Calu3 (cell line): Measurements from ENCODE around the gene MIEF1. TPM values are rescaled to one million over a fixed set of nuclear protein-coding genes. Genes with fewer than 3 reads are reported as not detected.

ENCODE experiments used
- BruUV-seq: library from RNA; stranded (reverse); fragments of 400-500 nt; replicated peaks from 2 replicates; lab custom pipeline; 2021; lab: Mats Ljungman, UMichigan
- CTCF ChIA-PET: fragments of 300-600 bp; sonication (Branson Sonifier 250); formaldehyde crosslinking; loops from one replicate; lab custom pipeline; 2022; ENCODE audit warnings: antibody characterized with exemption; lab: Charles Lee
- DNase-seq: peaks from one replicate; pipeline ENCODE4 v3.0.0; 2022
- H3K27ac Mint-ChIP-seq: one replicate; pipeline ENCODE4 v1.8.0; 2022; ENCODE audit warnings: mixed read lengths; ENCODE audit not compliant: unreplicated experiment
- H3K27me3 Mint-ChIP-seq: one replicate; pipeline ENCODE4 v1.8.0; 2022; ENCODE audit warnings: mixed read lengths; ENCODE audit not compliant: unreplicated experiment
- H3K36me3 Mint-ChIP-seq: one replicate; pipeline ENCODE4 v1.8.0; 2022; ENCODE audit warnings: mild to moderate bottlenecking, moderate library complexity, mixed read lengths; ENCODE audit not compliant: insufficient read depth, unreplicated experiment
- H3K4me1 Mint-ChIP-seq: one replicate; pipeline ENCODE4 v1.8.0; 2022; ENCODE audit warnings: mild to moderate bottlenecking, low read depth, mixed read lengths; ENCODE audit not compliant: unreplicated experiment
- H3K4me3 Mint-ChIP-seq: one replicate; pipeline ENCODE4 v1.8.0; 2022; ENCODE audit warnings: mild to moderate bottlenecking, low read depth, moderate library complexity, mixed read lengths; ENCODE audit not compliant: unreplicated experiment
- H3K9me3 Mint-ChIP-seq: one replicate; pipeline ENCODE4 v1.8.0; 2022; ENCODE audit warnings: low read depth, mixed read lengths; ENCODE audit not compliant: unreplicated experiment
- intact Hi-C: fragments of 100-400 bp; cut with micrococcal nuclease; formaldehyde crosslinking; loops from one replicate; pipeline ENCODE4 v1.10.0; 2022; ENCODE audit not compliant: unreplicated experiment
- total RNA-seq: library from RNA; stranded (reverse); gene quantifications from 2 replicates; pipeline ENCODE4 v1.2.3, GENCODE V29; 2022
- TF ChIP-seq, protein P1 (sequence below): fragments of 200-600 bp; IDR thresholded peaks from one replicate; pipeline ENCODE4 v1.8.0; 2022; ENCODE audit warnings: antibody characterized with exemption; ENCODE audit not compliant: unreplicated experiment

MIEF1 gene
- total RNA-seq, 1 experiment from 2014 or later, result 39.2 TPM

DNA sequence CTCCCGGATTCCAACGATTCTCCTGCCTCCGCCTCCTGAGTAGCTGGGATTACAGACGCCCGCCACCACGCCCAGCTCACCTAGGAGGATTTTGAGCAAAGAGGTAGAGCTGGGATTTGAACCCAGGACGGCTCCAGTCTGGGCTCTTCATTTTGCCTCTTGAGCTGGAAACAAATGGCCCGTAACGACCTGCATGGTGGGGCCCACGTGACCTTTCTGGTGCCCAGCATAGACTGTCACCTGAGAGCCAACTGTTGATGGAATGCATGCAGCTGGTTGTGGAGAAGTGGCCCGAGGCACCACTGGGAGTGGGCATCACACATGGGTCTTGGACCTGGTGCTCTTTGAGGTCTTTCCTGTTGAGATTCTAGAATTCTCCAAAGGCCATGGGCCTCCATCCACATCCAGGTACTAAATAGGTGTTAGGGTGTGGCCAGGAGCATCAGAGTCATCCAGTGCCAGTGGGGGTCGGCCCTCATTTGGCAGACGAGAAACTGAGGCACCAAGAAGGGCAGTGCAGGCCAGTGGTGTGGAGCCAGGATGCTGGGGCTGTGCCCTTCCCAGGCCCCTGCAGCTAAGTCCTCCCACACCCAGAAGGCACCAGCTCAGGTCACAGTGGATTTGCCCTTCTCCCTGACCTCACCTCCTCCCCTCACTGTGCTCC lies 22.1 kb downstream of the MIEF1 start:
- Mint-ChIP-seq H3K4me1 (peaks cover 46% of the 10 kb centered on the region), H3K27me3 (no peaks in the 10 kb centered on the region), H3K27ac (peak overlapping the region; percentile 71), H3K4me3 (peak overlapping the region; percentile 37), H3K9me3 (no peaks in the 10 kb centered on the region), H3K36me3 (peaks cover 95% of the 10 kb centered on the region)
- DNase-seq, result no peak
- intact Hi-C loops, result loop anchor here (10.0 kb wide), 1 partner anchor 209 kb away; the partner anchor contains the start of gene RPL3
- no TSS peak for BruUV-seq
- CTCF ChIA-PET, result no interaction called here
- TF ChIP-seq, protein P1, sequence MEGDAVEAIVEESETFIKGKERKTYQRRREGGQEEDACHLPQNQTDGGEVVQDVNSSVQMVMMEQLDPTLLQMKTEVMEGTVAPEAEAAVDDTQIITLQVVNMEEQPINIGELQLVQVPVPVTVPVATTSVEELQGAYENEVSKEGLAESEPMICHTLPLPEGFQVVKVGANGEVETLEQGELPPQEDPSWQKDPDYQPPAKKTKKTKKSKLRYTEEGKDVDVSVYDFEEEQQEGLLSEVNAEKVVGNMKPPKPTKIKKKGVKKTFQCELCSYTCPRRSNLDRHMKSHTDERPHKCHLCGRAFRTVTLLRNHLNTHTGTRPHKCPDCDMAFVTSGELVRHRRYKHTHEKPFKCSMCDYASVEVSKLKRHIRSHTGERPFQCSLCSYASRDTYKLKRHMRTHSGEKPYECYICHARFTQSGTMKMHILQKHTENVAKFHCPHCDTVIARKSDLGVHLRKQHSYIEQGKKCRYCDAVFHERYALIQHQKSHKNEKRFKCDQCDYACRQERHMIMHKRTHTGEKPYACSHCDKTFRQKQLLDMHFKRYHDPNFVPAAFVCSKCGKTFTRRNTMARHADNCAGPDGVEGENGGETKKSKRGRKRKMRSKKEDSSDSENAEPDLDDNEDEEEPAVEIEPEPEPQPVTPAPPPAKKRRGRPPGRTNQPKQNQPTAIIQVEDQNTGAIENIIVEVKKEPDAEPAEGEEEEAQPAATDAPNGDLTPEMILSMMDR, result no peak

DNA sequence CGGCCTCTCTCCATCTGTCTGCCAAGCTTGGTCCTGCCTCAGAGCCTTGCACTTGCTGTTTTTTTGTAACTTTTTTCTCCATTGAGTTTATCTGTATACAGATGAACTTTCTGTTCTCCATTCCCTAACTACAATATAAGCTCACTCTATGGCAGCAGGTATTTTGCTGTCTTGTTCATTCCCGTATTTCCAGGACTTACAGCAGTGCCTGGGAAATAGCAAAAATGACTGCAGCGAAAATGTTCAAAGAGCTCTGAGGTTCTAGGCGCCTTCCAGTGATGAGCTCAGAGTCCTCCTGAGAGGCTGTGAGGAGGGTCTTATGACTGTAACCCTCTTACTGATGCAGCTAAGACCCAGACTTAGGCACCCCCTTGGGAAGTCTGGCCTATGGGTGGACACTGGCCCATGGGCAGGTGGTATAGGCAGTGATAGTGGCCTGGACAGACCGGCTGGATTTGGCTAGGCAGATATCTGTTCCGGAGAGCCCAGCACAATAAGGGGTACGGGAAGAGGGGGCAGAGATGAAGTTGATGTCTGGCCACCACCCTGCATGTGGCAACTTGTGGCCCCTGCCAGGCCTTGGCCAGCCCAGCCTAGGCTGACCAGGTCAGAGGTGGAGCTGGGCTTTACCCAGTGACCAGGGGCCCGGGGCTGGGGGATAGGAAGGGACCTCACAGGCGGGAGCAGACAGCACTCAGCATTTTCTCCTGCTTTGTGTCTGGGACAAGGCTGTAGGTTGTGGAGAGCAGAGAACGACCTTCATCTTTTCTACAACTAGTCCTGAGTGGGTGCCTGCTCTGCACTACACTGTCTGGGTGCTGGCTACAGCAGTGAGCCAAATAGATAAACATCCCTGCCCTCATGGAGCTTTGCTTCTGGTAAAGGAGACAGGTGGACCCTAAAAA lies 22.9 kb downstream of the MIEF1 start:
- no peaks in the 10 kb centered on the region for H3K27me3 Mint-ChIP-seq
- peaks cover 53% of the 10 kb centered on the region for H3K4me1 Mint-ChIP-seq
- H3K36me3 Mint-ChIP-seq, result peaks cover 95% of the 10 kb centered on the region
- DNase-seq, result no peak
- peak overlapping the region; percentile 37 for H3K4me3 Mint-ChIP-seq
- intact Hi-C loops, result loop anchor here (10.0 kb wide), 1 partner anchor 210 kb away; the partner anchor contains the start of gene RPL3
- TF ChIP-seq, protein P1, result no peak
- H3K9me3 Mint-ChIP-seq, result no peaks in the 10 kb centered on the region
- BruUV-seq, result no TSS peak
- CTCF ChIA-PET, result no interaction called here
- peak overlapping the region; percentile 71 for H3K27ac Mint-ChIP-seq

DNA sequence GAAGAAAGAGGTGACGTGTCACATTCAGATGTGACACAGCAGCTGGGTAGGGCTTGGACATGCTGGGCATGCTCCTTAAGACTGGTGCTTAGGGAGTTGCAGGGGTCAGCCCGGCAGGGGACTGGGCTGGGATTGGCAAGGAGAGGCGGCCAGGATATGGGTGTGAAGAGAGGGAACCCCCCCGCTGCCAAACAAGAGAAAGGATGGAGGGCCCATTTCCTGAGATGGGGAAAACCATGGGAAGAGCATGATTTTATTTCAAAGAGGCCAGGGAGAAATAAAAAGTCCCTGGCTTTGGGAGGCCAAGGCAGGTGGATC lies 23.5 kb downstream of the MIEF1 start:
- peaks cover 60% of the 10 kb centered on the region for H3K4me1 Mint-ChIP-seq
- H3K4me3 Mint-ChIP-seq, result no peak overlapping the region
- intact Hi-C loops, result loop anchor here (10.0 kb wide), 1 partner anchor 211 kb away; the partner anchor contains the start of gene RPL3

DNA sequence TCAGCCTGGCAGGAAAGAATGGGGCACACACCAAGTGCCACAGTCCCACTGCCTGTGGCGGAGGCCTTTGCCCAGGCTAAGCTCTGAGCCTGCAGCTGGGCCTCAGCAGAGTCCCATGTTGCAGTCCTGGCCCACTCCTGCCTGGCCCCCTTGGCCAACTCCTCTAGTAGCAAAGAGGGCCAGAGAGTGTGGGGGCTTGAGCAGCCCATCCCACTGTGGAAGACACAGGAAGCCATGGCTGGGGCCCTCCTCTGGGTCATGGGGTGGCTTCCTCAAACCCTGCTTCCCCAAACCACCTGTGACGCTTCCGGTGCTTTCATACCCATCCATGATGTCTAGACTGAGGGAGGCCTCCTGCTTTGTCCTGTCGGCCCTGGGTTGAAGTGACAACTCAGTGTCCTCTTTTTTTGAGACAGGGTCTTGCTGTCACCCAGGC lies 24.7 kb downstream of the MIEF1 start:
- DNase-seq, result no peak
- no peak overlapping the region for H3K4me3 Mint-ChIP-seq
- no peak overlapping the region for H3K27ac Mint-ChIP-seq
- no TSS peak for BruUV-seq
- peaks cover 70% of the 10 kb centered on the region for H3K4me1 Mint-ChIP-seq
- peaks cover 94% of the 10 kb centered on the region for H3K36me3 Mint-ChIP-seq
- no peaks in the 10 kb centered on the region for H3K27me3 Mint-ChIP-seq
- TF ChIP-seq, protein P1, result no peak
- intact Hi-C loops, result loop anchor here (10.0 kb wide), 1 partner anchor 212 kb away; the partner anchor contains the start of gene RPL3
- no peaks in the 10 kb centered on the region for H3K9me3 Mint-ChIP-seq
- CTCF ChIA-PET, result interaction anchor here (0.6 kb wide), 1 partner anchor 738 kb away, joined by 4 read pairs; no protein-coding TSS in a partner anchor

More for the DNA sequence above, 23.5 kb downstream of the MIEF1 start:
- no TSS peak for BruUV-seq
- H3K9me3 Mint-ChIP-seq, result no peaks in the 10 kb centered on the region
- no peaks in the 10 kb centered on the region for H3K27me3 Mint-ChIP-seq
- CTCF ChIA-PET, result no interaction called here
- peak overlapping the region; percentile 71 for H3K27ac Mint-ChIP-seq
- peaks cover 95% of the 10 kb centered on the region for H3K36me3 Mint-ChIP-seq
- no peak for DNase-seq
- TF ChIP-seq, protein P1, result no peak
